ENCODE results near the gene ECHS1. TPM values are rescaled to one million over a fixed set of nuclear protein-coding genes. Genes with fewer than 3 reads are reported as not detected.
"Not testable (repeated sequence)": the region's sequence is repeated elsewhere in the genome, so short reads cannot be mapped to it uniquely, and the experiment has no call there.

ECHS1 gene
- total and polyA plus RNA-seq, 2 experiments from 2014 or later, result 82.2 to 150 TPM

GRCh38 chr10:133377025-133377817 is 4.1 kb upstream of the ECHS1 start:
- Histone ChIP-seq H3K79me2 (ENCODE audit: insufficient read depth) (0 out of 2 replicates have a peak, but pooled peaks cover 1% of the 10 kb centered on the region), H3K9me3 (ENCODE audit: low read depth) (no peaks in the 10 kb centered on the region), H4K20me1 (ENCODE audit: insufficient read depth) (no peaks in the 10 kb centered on the region), H3K4me1 (ENCODE audit: insufficient read depth) (no peaks in the 10 kb centered on the region), H3K4me2 (ENCODE audit: unreplicated experiment) (no peak overlapping the region), H3K9me2 (ENCODE audit: insufficient read depth) (no peaks in the 10 kb centered on the region), H3K9ac (no peak overlapping the region), H3K36me3 (ENCODE audit: low read depth) (no peaks in the 10 kb centered on the region; the same call in 1 of the 2 replicates), H3K27ac (no peak overlapping the region), H2AFZ (no peak overlapping the region), H3K27me3 (replicated peaks; ENCODE audit: insufficient read depth) (no peaks in the 10 kb centered on the region), H3F3A (ENCODE audit: insufficient read depth) (no peaks in the 10 kb centered on the region), H3K4me3 (no peak overlapping the region)
- in situ Hi-C loops (cut with MboI), result no loop called here
- TF ChIP-seq EZH2phosphoT487 (IDR thresholded peaks at IDR 0.05; ENCODE audit: insufficient read depth, low read depth) (no peak), EZH2 (IDR thresholded peaks at IDR 0.05; ENCODE audit: insufficient read depth, poor library complexity, severe bottlenecking) (no peak)
- 86 to 87% methylated on average over 29 to 30 of the region's 30 CpGs for WGBS, 2 experiments (ENCODE audit: low coverage in 1 of 2, low lambda C conversion rate in 2 of 2, missing lambda C conversion rate in 2 of 2)
- no peak for DNase-seq

GRCh38 chr10:133376183-133376582 is 3.0 kb upstream of the ECHS1 start:
- H3K4me3 ChIP-seq; in situ Hi-C loops (cut with MboI); H3K9ac ChIP-seq: not testable (repeated sequence)

GRCh38 chr10:133375357-133376115 is 2.4 kb upstream of the ECHS1 start:
- Histone ChIP-seq H4K20me1 (ENCODE audit: insufficient read depth) (no peaks in the 10 kb centered on the region), H3K9ac (no peak overlapping the region), H3F3A (ENCODE audit: insufficient read depth) (no peaks in the 10 kb centered on the region), H3K9me3 (ENCODE audit: low read depth) (no peaks in the 10 kb centered on the region), H3K4me1 (ENCODE audit: insufficient read depth) (no peaks in the 10 kb centered on the region), H3K9me2 (ENCODE audit: insufficient read depth) (no peaks in the 10 kb centered on the region), H2AFZ (no peak overlapping the region), H3K27me3 (replicated peaks; ENCODE audit: insufficient read depth) (no peaks in the 10 kb centered on the region), H3K36me3 (ENCODE audit: low read depth) (no peaks in the 10 kb centered on the region), H3K79me2 (ENCODE audit: insufficient read depth) (0 out of 2 replicates have a peak, but pooled peaks cover 10% of the 10 kb centered on the region), H3K27ac (no peak overlapping the region), H3K4me2 (ENCODE audit: unreplicated experiment) (no peak overlapping the region), H3K4me3 (no peak overlapping the region)
- TF ChIP-seq EZH2phosphoT487 (IDR thresholded peaks at IDR 0.05; ENCODE audit: insufficient read depth, low read depth) (no peak), EZH2 (IDR thresholded peaks at IDR 0.05; ENCODE audit: insufficient read depth, poor library complexity, severe bottlenecking) (no peak)
- no peak for DNase-seq
- in situ Hi-C loops (cut with MboI), result no loop called here
- WGBS, 2 experiments (ENCODE audit: low coverage in 1 of 2, low lambda C conversion rate in 2 of 2, missing lambda C conversion rate in 2 of 2), result 70 to 73% methylated on average over 12 of the region's 12 CpGs

More at GRCh38 chr10:133376183-133376582, 3.0 kb upstream of the ECHS1 start:
- not testable (repeated sequence) for H3K4me1 ChIP-seq (ENCODE audit: insufficient read depth); H3K4me2 ChIP-seq (ENCODE audit: unreplicated experiment); H3K36me3 ChIP-seq (ENCODE audit: low read depth); H3F3A ChIP-seq (ENCODE audit: insufficient read depth); H2AFZ ChIP-seq; DNase-seq; H3K9me2 ChIP-seq (ENCODE audit: insufficient read depth); H3K27ac ChIP-seq; H3K27me3 ChIP-seq (replicated peaks; ENCODE audit: insufficient read depth); H4K20me1 ChIP-seq (ENCODE audit: insufficient read depth); H3K9me3 ChIP-seq (ENCODE audit: low read depth)
- 84 to 86% methylated on average over 5 of the region's 5 CpGs for WGBS, 2 experiments (ENCODE audit: low coverage in 1 of 2, low lambda C conversion rate in 2 of 2, missing lambda C conversion rate in 2 of 2)
- 0 out of 2 replicates have a peak, but pooled peaks cover 10% of the 10 kb centered on the region for H3K79me2 ChIP-seq (ENCODE audit: insufficient read depth)

- Histone ChIP-seq H3K9me2 (ENCODE audit: insufficient read depth) (no peaks in the 10 kb centered on the region), H3K4me2 (ENCODE audit: unreplicated experiment) (peak overlapping the region; percentile 52), H4K20me1 (ENCODE audit: insufficient read depth) (no peaks in the 10 kb centered on the region), H2AFZ (no peak overlapping the region), H3K9me3 (ENCODE audit: low read depth) (no peaks in the 10 kb centered on the region), H3K36me3 (ENCODE audit: low read depth) (no peaks in the 10 kb centered on the region), H3K4me3 (peak overlapping the region; percentile 52), H3K4me1 (ENCODE audit: insufficient read depth) (no peaks in the 10 kb centered on the region), H3K27ac (no peak overlapping the region), H3K27me3 (replicated peaks; ENCODE audit: insufficient read depth) (no peaks in the 10 kb centered on the region), H3F3A (ENCODE audit: insufficient read depth) (no peaks in the 10 kb centered on the region), H3K79me2 (ENCODE audit: insufficient read depth) (0 out of 2 replicates have a peak, but pooled peaks cover 10% of the 10 kb centered on the region), H3K9ac (peak overlapping the region; percentile 33)
- TF ChIP-seq EZH2phosphoT487 (IDR thresholded peaks at IDR 0.05; ENCODE audit: insufficient read depth, low read depth), result no peak
- no peak for TF ChIP-seq EZH2 (IDR thresholded peaks at IDR 0.05; ENCODE audit: insufficient read depth, poor library complexity, severe bottlenecking)
- WGBS, 2 experiments (ENCODE audit: low coverage in 1 of 2, low lambda C conversion rate in 2 of 2, missing lambda C conversion rate in 2 of 2), result 22 to 37% methylated on average over 9 to 16 of the region's 20 CpGs
- in situ Hi-C loops (cut with MboI), result no loop called here
- no peak for DNase-seq
These were observed 647 bp downstream of the ECHS1 start for GRCh38 chr10:133372507-133372906.

All from GM23248 (cell line).